Mesendoderm (in vitro differentiated cells): ENCODE data around the gene HECTD4.

Source experiments
- DNase-seq: peaks from one replicate; pipeline ENCODE4 v3.0.0; 2013
- H2AK5ac ChIP-seq: 2 replicates; pipeline ENCODE4 v1.6.1; 2013; ENCODE audit warnings: low read length, inconsistent platforms
- H2BK120ac ChIP-seq: 2 replicates; pipeline ENCODE4 v1.6.1; 2013; ENCODE audit warnings: low read depth, mild to moderate bottlenecking, low read length, moderate library complexity, mixed read lengths
- H2BK15ac ChIP-seq: replicated peaks from 2 replicates; pipeline ENCODE4 v1.6.1; 2013; ENCODE audit warnings: low read depth, mild to moderate bottlenecking, moderate library complexity
- H2BK5ac ChIP-seq: 2 replicates; pipeline ENCODE4 v1.6.1; 2013; ENCODE audit warnings: low read length, inconsistent platforms
- H3K18ac ChIP-seq: 2 replicates; pipeline ENCODE4 v1.6.1; 2013; ENCODE audit warnings: mild to moderate bottlenecking, low read length, mixed read lengths
- H3K23ac ChIP-seq: one replicate; pipeline ENCODE4 v1.6.1; 2013; ENCODE audit warnings: low read length
- H3K27ac ChIP-seq: 2 replicates; pipeline ENCODE4 v1.5.1; 2013; ENCODE audit warnings: low read depth, mild to moderate bottlenecking, inconsistent platforms, low read length, moderate library complexity
- H3K27me3 ChIP-seq: 2 replicates; pipeline ENCODE4 v1.6.1; 2013; ENCODE audit warnings: low read length, control low read depth, mild to moderate bottlenecking, inconsistent platforms; ENCODE audit not compliant: insufficient read depth, poor library complexity
- H3K36me3 ChIP-seq: 2 replicates; pipeline ENCODE4 v1.6.1; 2013; ENCODE audit warnings: low read length, inconsistent platforms; ENCODE audit not compliant: control insufficient read depth, insufficient read depth
- H3K4ac ChIP-seq: one replicate; pipeline ENCODE4 v1.6.1; 2013; ENCODE audit warnings: low read depth, mild to moderate bottlenecking, low read length, moderate library complexity
- H3K4me1 ChIP-seq: 2 replicates; pipeline ENCODE4 v1.6.1; 2013; ENCODE audit warnings: low read depth, low read length, inconsistent platforms; ENCODE audit not compliant: control insufficient read depth
- H3K4me2 ChIP-seq: 2 replicates; pipeline ENCODE4 v1.6.1; 2013; ENCODE audit warnings: low read length
- H3K4me3 ChIP-seq: 2 replicates; pipeline ENCODE4 v1.5.1; 2013; ENCODE audit warnings: mild to moderate bottlenecking, low read length
- H3K56ac ChIP-seq: one replicate; pipeline ENCODE4 v1.6.1; 2013; ENCODE audit warnings: low read length
- H3K79me1 ChIP-seq: 2 replicates; pipeline ENCODE4 v1.6.1; 2013; ENCODE audit warnings: low read length, inconsistent platforms
- H3K79me2 ChIP-seq: 2 replicates; pipeline ENCODE4 v1.6.1; 2013; ENCODE audit warnings: mild to moderate bottlenecking, low read length; ENCODE audit not compliant: control insufficient read depth, insufficient read depth
- H3K9ac ChIP-seq: 2 replicates; pipeline ENCODE4 v1.6.1; 2013; ENCODE audit warnings: low read length, inconsistent platforms
- H4K5ac ChIP-seq: one replicate; pipeline ENCODE4 v1.6.1; 2013; ENCODE audit warnings: low read length
- H4K8ac ChIP-seq: one replicate; pipeline ENCODE4 v1.6.1; 2013; ENCODE audit warnings: low read depth, mild to moderate bottlenecking, control low read depth, low read length, moderate library complexity
- WGBS: extraction: QIAGEN DNeasy Blood & Tissue Kit; methylation state at CpG from one replicate; pipeline ENCODE4 v1.1.7; 2013; ENCODE audit warnings: low lambda C conversion rate, missing lambda C conversion rate; ENCODE audit not compliant: insufficient coverage; ENCODE audit errors: extremely low coverage; 5-methylcytosine and 5-hydroxymethylcytosine counted together

HECTD4 gene

GRCh38 chr12:112331886-112332285, 50.3 kb downstream of the HECTD4 start:
- no peak overlapping the region for H4K5ac ChIP-seq
- no peaks in the 10 kb centered on the region for H3K4me1 ChIP-seq
- no peak overlapping the region for H3K18ac ChIP-seq
- no peak overlapping the region for H3K4me3 ChIP-seq
- H2AK5ac ChIP-seq: no peak overlapping the region
- DNase-seq: no peak
- H3K23ac ChIP-seq: no peak overlapping the region
- H3K27ac ChIP-seq: no peak overlapping the region
- H3K27me3 ChIP-seq: no peaks in the 10 kb centered on the region
- no peak overlapping the region for H2BK5ac ChIP-seq
- no peak overlapping the region for H3K4me2 ChIP-seq
- no peak overlapping the region for H4K8ac ChIP-seq
- H3K9ac ChIP-seq: no peak overlapping the region
- no peaks in the 10 kb centered on the region for H3K79me1 ChIP-seq
- no peaks in the 10 kb centered on the region for H3K79me2 ChIP-seq
- H3K56ac ChIP-seq: no peak overlapping the region
- H2BK15ac ChIP-seq: no peak overlapping the region
- H3K36me3 ChIP-seq: no peaks in the 10 kb centered on the region
- no peak overlapping the region for H3K4ac ChIP-seq
- WGBS: no CpG with 5 or more reads among the region's 4 CpGs
- no peak overlapping the region for H2BK120ac ChIP-seq

GRCh38 chr12:112330706-112331105, 51.5 kb downstream of the HECTD4 start:
- Histone ChIP-seq H3K79me2 (no peaks in the 10 kb centered on the region), H2AK5ac (no peak overlapping the region), H3K36me3 (no peaks in the 10 kb centered on the region), H2BK5ac (no peak overlapping the region), H3K4me3 (no peak overlapping the region), H3K4ac (no peak overlapping the region), H3K79me1 (no peaks in the 10 kb centered on the region), H3K4me1 (no peaks in the 10 kb centered on the region), H3K23ac (no peak overlapping the region), H3K18ac (no peak overlapping the region), H4K8ac (no peak overlapping the region), H2BK15ac (no peak overlapping the region), H3K27me3 (no peaks in the 10 kb centered on the region), H3K27ac (no peak overlapping the region), H4K5ac (no peak overlapping the region), H3K56ac (no peak overlapping the region), H2BK120ac (no peak overlapping the region), H3K4me2 (no peak overlapping the region), H3K9ac (no peak overlapping the region)
- WGBS: no CpG with 5 or more reads among the region's 4 CpGs
- DNase-seq: no peak

GRCh38 chr12:112328456-112329124, 53.6 kb downstream of the HECTD4 start:
- no peak overlapping the region for H3K9ac ChIP-seq
- no peak overlapping the region for H2AK5ac ChIP-seq
- H3K4me3 ChIP-seq: no peak overlapping the region
- no peak overlapping the region for H3K4ac ChIP-seq
- no peaks in the 10 kb centered on the region for H3K79me2 ChIP-seq
- no peak for DNase-seq
- WGBS: no CpG with 5 or more reads among the region's 3 CpGs
- H3K4me1 ChIP-seq: no peaks in the 10 kb centered on the region
- no peak overlapping the region for H4K5ac ChIP-seq
- no peak overlapping the region for H2BK15ac ChIP-seq
- H3K27me3 ChIP-seq: no peaks in the 10 kb centered on the region
- H3K27ac ChIP-seq: no peak overlapping the region
- no peak overlapping the region for H4K8ac ChIP-seq
- no peak overlapping the region for H3K4me2 ChIP-seq
- no peak overlapping the region for H2BK5ac ChIP-seq
- H2BK120ac ChIP-seq: no peak overlapping the region
- H3K56ac ChIP-seq: no peak overlapping the region
- no peak overlapping the region for H3K23ac ChIP-seq
- H3K79me1 ChIP-seq: no peaks in the 10 kb centered on the region
- no peak overlapping the region for H3K18ac ChIP-seq
- no peaks in the 10 kb centered on the region for H3K36me3 ChIP-seq

- Histone ChIP-seq H3K9ac (no peak overlapping the region), H3K23ac (no peak overlapping the region), H3K79me1 (no peaks in the 10 kb centered on the region), H3K36me3 (no peaks in the 10 kb centered on the region), H3K27ac (no peak overlapping the region), H3K79me2 (no peaks in the 10 kb centered on the region), H3K27me3 (no peaks in the 10 kb centered on the region), H3K56ac (no peak overlapping the region), H4K8ac (no peak overlapping the region), H3K4me1 (peaks cover 4% of the 10 kb centered on the region), H2BK120ac (no peak overlapping the region), H2BK15ac (no peak overlapping the region), H2AK5ac (no peak overlapping the region), H3K4me3 (no peak overlapping the region), H3K4ac (no peak overlapping the region), H2BK5ac (no peak overlapping the region), H4K5ac (no peak overlapping the region), H3K18ac (no peak overlapping the region), H3K4me2 (no peak overlapping the region)
- no CpG with 5 or more reads among the region's 7 CpGs for WGBS
- DNase-seq: no peak
Measured at GRCh38 chr12:112327209-112327938, 54.9 kb downstream of the HECTD4 start.

- H3K18ac ChIP-seq: no peak overlapping the region
Measured at GRCh38 chr12:112325622-112326207, 56.5 kb downstream of the HECTD4 start.

More at GRCh38 chr12:112325622-112326207, 56.5 kb downstream of the HECTD4 start:
- H3K23ac ChIP-seq: no peak overlapping the region
- no peak overlapping the region for H2BK5ac ChIP-seq
- H3K4me3 ChIP-seq: no peak overlapping the region
- H3K56ac ChIP-seq: no peak overlapping the region
- no peak overlapping the region for H3K27ac ChIP-seq
- H3K36me3 ChIP-seq: no peaks in the 10 kb centered on the region
- H3K27me3 ChIP-seq: no peaks in the 10 kb centered on the region
- H3K9ac ChIP-seq: no peak overlapping the region
- no peak for DNase-seq
- no peak overlapping the region for H2AK5ac ChIP-seq
- no peak overlapping the region for H4K5ac ChIP-seq
- H3K79me2 ChIP-seq: no peaks in the 10 kb centered on the region
- H3K4me2 ChIP-seq: no peak overlapping the region
- H3K4me1 ChIP-seq: peaks cover 4% of the 10 kb centered on the region
- no peaks in the 10 kb centered on the region for H3K79me1 ChIP-seq
- no peak overlapping the region for H2BK15ac ChIP-seq
- no peak overlapping the region for H3K4ac ChIP-seq
- WGBS: no CpG with 5 or more reads among the region's 7 CpGs
- no peak overlapping the region for H2BK120ac ChIP-seq
- no peak overlapping the region for H4K8ac ChIP-seq
